GM19023 (cell line): ENCODE results near the gene DOLPP1.

Experiments used
- ATAC-seq: cut with Tn5 transposase; IDR thresholded peaks from one replicate; pipeline ENCODE4 v1.9.1; 2021; ENCODE audit warnings: mild to moderate bottlenecking, moderate library complexity; ENCODE audit not compliant: unreplicated experiment

The DOLPP1 gene

DNA sequence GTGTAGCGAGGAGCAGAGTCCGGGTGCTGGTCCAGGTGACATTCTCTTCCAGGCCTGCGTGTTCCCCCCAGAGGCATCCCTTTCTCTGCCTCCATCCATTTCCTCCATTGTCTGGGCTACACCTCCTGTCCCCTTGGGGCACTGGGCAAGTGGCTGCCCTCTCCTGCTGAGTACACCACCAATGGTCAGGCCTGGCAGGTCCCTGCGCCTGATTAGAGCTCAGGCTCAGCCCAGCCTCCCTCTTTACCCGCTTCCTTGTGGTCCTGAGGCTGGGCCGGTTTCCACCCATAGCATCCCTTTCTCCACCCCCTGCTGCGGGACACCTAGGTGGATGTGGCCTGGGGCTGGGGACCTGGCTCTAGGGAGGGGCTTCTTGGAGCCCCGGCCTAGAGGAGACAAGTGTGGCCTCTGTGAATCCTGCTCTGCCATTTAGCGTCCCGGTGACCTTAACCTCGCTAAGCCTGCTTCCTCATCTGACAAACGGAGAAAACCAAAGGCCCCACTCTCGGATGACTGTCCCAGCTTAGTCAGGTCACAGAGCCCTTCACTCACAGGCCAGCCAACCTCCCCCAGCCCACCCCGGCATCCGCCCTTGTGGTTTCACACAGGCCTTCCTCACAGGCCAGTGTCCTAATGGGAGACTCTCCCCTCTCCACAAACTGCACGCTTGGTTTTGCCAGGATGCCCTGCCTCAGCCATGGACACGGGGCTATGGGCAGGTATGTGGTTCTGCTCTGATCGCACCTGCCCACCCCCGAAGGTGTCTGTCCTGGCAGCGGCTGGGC is 12.9 kb downstream of the DOLPP1 start:
- ATAC-seq: no peak

DNA sequence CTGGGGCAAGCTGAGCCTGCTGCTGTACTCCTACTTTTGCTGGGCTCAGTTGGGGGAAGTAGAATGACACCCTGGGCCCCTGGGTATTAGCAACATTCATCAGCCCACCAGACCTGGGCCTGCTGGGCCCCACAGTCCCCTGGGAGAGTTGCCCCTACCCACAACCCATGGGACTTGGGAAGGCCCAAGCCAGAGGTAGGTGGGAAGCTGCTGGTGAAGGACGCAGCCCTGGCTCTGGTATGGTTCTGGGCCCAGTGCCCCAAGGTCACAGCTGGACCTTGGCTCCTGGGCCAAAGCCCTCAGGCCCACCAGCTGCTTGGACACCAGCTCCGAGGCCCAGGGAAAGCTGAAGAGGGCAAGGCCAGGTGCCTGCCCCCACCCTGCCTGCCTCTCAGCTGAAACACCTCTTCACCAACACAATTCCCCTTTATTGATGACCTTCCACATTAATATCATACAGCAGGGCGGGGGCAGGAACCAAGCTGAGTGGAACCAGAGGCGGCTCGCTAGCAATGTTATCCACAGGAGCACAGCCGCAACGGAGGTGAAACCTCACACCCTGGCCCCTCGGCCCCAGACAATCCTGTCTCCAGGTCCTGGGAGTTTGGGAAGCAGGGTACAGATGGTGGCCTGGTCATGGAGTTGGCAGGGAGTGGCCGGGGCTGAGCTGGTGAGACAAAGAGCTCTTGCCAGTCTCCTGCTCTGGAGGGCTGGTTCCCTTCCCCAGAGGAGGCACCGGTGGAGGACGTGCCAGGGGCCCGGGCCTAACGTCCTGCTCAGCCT is 13.7 kb downstream of the DOLPP1 start:
- ATAC-seq: no peak

DNA sequence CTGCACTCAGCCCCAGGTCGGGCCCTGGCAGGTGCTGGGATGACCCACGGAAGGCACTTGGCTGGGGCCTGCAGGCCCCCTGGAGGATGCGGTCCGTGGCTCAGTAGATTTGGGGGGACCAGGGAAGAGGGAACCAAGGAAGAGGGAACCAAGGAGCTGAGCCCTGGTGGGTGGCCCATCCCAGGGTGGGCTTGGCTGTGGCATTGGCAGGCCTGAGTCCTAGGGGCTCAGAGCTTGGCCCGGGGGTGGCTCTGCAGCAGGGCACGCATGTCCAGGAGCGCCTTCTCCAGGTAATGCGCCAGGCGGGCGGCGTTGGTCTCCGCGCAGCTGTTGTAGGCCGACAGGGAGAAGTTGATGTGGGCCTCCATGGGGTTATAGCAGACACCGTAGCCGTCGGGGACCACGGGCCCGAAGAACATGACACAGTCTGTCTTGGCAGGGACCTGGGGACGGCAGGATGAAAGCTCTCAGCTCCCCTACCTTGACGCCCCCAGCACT is 14.3 kb downstream of the DOLPP1 start:
- ATAC-seq: no peak

DNA sequence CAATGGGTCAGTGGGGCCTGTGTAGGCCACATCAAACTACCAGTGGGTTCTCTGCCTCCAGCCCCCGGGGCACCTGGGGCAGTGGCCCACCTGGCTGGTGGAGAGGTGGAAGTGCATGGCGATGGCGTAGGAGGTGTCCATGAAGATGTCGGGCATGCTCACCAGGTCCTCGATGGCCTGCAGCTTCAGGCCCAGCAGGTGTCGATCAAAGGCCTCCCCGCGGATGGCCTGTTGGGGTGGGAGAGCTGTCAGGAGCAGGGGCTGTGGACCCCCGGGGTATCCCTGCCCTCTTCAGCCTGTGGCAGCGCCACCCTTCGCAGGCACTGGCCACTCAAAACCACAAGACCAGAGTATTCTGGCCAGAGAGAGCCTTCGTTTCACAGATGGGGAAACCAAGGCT is 15.0 kb downstream of the DOLPP1 start:
- ATAC-seq: no peak

DNA sequence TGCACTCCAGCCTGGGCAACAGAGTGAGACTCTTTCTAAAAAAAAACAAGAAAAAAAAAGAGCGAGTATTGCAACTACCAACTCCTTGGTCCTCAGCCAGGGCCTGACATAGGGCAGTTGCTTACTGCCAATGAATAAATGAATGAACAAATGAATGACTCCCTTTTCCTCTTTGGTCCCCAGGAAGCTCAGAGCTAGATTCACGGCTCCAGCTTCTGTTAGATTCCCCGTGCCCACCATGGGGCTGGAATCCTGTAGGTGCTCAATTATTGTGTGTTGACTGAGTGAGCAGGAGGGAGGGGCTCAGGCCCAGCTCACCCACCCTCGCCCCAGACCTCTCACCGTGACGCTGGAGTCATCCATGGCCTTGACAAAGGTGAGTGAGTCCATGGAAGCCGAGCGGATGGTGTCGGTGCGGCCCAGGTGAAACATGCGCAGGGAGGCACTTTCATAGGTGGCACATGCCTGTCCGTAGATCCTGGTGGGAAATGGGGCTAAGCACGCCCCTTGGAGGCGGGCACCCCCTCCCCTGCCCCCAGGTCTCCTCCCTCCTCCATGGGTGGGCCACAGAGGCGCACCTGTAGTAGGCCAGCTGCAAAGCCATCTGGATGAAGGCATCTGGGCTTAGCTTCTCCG is 16.9 kb downstream of the DOLPP1 start:
- no peak for ATAC-seq

DNA sequence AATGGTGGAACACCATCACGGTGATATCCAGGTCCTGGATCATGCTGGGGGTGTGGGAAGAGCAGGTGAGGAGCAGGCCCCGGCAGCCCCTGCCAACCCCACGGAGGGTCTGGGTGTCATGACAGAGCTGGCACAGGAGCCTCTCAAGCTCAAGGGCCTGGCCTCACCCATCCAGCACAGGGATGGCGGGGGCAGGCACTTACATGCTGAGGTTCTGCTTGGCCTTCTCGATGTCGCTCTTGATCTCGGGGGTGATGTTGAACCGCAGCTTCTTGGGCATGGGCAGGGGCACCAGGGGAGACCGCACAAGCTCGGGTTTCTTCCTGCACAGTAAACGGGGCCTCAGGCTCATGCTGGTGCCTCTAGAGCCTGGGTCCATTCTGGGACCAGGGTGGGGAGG is 17.4 kb downstream of the DOLPP1 start:
- no peak for ATAC-seq

DNA sequence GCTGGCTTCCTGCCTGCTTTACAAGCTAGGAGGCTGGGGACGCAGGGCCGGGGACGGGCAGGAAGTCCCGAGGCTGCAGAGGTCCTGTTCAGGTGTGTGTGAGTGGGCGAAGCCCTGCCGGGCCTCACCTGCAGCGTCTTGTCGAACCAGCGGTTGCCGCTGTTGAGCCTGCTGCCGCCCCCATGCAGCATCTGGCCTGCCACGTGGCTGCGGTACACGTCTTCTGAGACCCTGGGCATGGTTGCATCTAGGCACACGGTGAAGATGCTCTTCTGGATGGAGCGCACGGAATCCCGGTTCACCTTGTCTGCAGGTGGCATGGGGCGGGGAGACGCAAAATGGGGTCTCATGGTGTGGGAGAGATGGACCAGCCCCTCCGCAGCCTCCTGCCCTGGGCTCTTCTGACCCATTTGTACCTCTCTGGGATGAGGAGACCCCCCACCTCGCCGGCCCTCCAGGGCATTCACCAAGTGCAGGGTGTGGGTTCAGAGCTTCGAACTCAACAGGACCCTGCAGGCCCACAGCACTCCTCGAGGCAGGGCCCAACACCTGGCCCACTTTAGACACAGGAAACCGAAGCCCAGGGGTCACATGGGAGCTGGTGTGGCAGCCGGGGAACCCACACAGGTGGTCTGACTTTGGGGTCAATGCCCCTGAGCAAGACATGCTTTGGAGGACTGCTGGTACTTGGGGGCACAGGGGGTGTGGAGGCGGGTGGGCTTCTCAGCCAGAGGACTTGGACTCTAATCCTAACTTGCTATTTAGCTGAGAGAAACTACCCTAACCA is 19.7 kb downstream of the DOLPP1 start:
- no peak for ATAC-seq

DNA sequence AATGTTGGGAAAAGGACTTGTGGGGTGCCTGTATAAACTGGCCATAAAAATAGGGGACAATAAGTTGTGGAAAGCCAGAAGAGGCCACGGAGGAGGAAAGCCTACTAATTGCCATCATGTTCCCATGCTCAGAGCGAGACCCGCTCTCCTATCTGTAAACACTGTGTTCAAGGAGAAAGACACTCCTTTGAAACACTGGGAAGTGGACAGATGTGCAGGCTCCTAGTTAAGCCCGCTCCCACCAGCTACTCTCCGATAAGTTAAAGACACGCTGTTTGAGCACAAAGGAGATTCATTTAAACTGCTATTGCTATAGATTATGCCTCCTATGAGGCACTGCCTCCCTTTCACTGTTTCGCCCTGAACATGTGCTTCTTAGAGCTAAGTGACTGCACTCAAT is 20.4 kb downstream of the DOLPP1 start:
- no peak for ATAC-seq

DNA sequence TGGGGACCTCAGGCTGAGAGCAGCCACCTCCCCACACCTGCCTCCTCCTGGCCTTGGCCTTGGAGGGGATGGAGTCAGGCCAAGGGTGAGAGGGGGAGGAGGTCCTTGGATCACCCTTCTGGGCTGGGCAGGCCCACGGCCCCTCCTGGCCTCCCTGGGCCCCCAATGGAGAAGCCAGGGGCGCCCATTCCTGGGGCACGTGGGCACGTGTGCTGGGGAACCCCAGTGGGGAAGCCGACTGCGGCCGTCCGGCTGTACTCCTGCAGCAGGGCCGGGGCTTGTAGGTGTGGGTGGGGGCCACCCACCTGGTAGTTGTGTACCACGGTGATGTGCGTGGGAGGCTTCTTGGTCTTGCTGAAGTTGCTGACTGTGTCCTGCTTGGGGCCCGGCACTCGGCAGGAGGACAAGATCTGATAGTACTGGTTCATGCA is 21.2 kb downstream of the DOLPP1 start:
- ATAC-seq: no peak

DNA sequence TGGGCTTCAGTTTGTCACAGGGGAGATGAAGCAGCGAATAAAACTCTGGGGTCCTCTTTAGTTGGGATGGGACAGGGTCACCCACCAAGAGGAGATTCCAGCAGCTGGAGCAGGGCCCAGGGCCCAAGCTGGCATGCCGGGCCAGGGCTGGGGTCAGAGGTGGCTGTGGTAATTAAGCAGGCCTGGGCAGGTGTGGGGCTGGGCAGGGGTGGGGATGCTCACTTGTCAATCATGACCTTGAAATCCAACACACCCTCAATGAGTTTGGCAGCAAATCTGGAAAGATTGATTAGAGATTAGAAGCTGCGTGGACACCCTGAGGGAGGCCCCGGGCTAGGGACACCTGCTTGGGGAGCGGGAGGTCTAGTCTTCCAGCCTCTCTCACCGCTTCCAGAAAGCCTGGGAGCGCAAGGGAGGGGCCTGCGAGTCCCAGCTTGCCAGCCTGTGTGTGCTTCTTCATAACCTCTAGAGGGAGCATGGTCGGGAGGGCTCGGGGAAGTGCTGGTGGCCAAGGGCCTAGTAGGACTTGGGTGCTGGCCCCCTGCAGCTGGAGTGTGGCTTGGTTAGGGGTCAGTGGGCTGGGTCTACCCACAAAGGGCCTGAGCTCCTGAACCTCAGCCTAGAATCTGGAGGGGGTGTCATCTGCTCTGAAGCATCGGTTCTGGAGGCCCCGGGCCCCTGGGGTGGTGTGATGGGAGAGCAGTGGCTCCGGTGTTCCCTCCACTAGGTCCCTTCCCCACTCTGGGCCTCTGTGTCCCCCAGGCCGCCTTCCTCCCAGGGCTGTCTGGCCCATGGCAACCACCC is 22.1 kb downstream of the DOLPP1 start:
- no peak for ATAC-seq

DNA sequence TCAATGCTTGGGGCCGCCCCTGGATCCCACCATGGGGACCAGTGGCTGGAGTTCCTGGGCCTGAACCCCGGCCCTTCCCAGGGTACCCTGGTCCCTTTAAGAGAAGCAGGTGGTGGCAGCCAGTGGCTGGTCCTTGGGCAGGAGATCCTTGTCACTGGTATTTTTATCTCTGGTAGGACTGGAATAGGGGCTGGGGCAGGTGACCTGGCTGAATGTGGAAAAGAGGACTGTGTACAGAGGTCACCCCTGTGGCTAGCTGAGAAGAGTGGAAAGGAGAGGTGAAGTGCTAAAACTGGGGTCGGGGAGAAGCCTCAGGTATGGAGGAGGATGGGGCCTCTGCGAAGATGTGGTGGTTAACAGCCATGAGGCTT is 22.7 kb downstream of the DOLPP1 start:
- no peak for ATAC-seq

DNA sequence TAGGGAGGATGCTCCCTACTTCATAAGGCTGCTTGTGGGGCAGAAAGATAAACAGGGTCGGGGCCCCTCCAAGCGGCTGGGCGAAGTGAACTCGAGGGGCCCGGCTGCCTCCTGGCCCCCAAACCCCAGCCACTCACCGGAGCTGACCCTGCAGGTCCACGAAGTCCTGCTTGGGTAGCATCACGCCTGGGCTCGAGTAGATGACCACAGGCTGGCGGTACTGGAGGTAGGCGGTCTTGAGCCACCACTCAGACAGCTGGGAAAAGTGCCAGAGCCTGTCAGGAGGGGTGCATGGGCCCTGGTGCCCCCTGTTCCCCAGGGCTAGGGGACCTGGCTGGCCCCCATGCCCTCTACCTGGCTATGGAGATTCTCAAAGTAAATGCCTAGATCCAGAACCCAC is 23.1 kb downstream of the DOLPP1 start:
- no peak for ATAC-seq

DNA sequence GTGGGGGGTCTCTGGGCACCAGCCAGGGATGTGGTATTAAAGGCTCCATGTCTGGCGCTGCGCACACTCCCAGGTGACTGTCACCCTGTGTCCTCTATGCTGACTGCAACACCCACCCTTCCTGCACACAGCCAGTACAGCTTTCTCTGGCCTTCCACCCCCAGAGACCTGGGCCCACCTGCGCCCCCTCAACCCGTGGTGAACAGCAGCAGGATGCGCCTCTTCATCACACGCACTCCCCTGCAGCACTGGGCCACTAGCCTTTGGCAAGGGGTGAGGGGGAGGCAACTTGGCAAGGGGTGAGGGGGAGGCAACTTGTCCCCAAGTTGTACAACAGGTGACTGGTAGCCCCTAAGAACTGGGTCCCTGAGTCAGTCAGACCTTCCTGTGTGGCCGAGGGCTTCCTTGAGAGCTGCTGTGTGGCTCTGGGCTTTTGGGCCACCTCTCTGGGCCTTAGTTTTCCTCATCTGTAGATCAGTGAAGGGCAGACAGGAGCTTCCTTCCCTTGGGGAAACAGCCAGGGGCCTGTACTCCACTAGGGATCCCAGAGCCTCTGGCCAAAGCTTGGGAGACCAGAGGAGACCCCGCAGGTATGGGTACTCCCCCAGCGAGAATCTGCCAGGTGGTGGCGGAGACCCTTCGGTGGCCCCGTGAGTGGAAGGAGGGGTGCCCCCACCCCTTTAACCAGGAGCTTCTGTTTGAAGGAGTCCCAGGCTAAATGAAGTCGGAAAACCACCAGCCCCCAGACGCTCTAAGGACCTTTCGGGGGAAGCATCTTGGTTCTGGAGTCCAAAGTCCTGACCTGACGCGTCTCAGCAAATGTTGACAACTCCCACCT is 25.2 kb downstream of the DOLPP1 start:
- no peak for ATAC-seq

DNA sequence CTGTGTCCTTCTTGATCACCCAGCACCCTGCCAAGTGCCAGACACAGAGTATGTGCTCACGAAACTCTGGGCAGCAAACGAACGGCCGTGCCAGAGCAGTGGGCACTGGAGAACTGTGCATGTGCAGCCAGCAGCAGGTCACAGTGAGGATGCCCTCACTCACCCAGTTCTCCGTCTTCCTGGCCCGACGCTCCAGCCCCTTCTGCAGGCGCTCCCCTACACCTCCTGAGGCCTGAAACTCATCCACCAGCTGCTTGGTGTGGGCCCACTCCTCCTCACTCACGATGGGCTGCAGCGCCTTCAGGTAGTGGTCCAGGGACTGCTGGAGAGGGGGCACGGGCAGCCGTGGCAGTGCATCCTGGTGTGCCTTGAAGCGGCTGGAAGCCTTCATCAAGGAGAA is 26.7 kb downstream of the DOLPP1 start:
- ATAC-seq: no peak

DNA sequence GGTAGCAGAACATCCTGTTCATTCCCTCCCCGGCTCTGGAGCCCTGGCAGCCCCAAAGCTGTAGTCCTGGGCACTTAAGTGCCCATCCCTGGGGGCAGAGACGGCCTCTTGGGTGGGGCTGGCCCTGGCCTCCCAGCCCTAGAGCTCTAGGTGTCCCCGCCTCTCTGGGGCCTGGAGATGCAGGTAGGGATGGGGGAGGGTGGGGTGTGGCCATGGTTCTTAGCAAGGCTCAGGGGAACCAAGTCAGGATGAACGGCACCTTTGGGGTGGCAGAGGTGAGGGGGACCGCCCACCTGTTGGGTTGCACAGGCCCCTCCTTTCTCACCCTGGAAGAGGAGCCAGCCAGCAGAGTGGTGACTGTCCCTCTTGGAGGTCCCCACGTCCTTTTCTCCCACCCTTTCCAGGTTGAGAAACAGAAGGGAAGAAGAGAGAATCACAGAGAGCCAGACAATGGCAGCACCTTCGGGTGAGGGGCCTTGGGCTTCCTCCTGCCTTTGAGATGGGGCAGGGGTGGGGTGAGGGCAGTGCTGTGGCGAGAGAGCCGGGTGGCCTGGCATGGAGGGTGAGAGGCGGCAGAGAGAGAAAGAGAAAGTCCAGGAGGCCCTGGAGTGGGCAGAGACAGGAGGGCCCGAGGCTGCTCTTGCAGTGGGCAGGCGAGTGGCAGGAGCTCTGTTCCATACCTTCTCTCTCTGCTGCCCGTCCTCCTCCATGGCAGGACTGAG is 27.3 kb downstream of the DOLPP1 start:
- no peak for ATAC-seq

DNA sequence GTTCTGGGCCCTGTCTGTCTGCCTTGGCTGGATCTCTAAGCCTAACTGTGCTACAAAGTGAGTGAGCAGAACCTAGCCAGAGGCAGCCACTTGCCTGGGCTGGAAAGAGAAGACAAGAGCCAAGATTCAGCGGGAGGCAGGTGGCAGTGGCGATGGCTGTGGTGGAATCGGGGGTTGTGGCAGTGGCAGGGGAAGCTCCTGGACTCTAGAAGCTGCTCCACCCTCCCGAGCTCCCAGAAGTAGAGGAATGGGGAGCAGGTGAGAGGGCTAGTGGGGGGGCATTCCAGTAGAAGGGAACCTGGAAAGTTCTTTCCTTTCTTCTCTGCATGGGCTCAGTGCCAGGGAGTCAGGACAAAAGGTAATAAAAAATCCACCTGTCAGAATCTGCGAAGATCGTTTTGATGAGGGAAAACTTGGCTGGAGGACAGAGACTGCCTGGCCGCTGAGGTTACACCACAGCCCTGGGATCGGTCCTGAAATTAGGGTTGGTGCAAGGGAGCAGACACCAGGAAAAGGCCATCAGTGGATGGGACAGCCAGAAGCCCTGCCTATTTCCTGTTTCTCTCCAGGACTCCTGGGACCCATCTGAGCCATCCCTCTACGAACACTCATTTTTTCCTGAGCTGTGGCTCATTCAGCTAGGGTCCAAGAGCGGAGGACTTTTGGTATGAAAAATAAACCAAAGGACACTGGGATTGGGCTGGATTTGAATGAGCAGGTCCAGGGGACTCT is 28.1 kb downstream of the DOLPP1 start:
- no peak for ATAC-seq

DNA sequence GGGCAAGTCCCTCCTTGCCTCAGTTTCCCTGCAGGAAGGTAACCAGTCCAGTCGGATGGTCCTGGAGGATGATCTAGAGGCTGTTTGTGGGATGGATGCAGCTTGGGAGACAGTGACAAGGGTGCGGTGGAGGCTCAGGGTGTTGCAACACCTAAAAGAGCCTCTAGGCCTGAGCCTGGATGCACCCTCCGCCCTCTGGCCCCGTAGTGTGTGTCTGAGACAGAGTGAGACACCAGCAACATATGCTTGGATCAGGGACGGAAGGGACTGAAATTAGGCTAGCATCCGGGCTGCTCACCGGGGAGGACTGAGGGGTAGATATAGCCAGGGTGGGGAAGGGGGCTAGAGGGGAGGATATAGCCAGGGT is 28.6 kb downstream of the DOLPP1 start:
- no peak for ATAC-seq
